ENCODE results near the gene ZNF438.
"Not testable (repeated sequence)": the region's sequence is repeated elsewhere in the genome, so short reads cannot be mapped to it uniquely, and the experiment has no call there.

Gene ZNF438, protein sequence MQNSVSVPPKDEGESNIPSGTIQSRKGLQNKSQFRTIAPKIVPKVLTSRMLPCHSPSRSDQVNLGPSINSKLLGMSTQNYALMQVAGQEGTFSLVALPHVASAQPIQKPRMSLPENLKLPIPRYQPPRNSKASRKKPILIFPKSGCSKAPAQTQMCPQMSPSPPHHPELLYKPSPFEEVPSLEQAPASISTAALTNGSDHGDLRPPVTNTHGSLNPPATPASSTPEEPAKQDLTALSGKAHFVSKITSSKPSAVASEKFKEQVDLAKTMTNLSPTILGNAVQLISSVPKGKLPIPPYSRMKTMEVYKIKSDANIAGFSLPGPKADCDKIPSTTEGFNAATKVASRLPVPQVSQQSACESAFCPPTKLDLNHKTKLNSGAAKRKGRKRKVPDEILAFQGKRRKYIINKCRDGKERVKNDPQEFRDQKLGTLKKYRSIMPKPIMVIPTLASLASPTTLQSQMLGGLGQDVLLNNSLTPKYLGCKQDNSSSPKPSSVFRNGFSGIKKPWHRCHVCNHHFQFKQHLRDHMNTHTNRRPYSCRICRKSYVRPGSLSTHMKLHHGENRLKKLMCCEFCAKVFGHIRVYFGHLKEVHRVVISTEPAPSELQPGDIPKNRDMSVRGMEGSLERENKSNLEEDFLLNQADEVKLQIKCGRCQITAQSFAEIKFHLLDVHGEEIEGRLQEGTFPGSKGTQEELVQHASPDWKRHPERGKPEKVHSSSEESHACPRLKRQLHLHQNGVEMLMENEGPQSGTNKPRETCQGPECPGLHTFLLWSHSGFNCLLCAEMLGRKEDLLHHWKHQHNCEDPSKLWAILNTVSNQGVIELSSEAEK

DNA sequence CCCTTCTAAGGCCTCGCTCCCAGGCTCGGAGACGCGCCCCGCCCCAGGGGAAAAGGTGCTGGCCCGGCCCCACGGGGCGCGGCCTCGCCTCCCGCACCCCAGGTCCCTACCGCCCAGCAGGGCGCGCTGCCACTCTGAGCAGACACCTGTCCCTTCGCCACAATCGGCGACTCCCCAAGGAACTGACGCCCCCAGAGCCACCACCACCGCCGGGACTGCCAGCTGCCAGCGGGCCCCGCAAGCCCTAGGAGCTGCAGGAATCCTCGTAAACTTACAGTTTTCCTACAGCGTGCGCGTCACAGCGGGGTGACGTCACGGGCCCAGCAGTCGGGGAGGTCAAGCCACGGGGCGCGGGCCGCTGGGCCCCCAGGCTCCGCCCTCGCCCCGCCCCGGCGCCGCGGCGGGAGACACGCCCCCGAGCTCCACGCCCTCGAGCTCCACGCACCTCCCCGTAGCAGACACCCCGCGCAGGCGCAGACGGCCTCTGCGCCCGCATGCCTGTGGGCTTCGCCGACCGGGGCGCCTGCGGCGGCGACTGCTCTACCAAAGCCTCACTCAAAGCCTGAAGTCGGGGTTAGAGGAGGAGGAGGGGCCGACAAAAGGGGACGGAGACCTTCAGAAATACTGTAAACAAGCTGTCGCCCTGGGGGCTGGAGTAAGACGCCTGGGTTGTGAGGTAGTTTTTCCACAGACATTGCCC lies at the start of gene ZNF438:
TSS of gene ZNF438 (minus strand) at position 308 of the 700 bp plus-strand sequence. CDS start 154,831 bp downstream, outside the sequence.
- peak; percentile 82 for DNase-seq

DNA sequence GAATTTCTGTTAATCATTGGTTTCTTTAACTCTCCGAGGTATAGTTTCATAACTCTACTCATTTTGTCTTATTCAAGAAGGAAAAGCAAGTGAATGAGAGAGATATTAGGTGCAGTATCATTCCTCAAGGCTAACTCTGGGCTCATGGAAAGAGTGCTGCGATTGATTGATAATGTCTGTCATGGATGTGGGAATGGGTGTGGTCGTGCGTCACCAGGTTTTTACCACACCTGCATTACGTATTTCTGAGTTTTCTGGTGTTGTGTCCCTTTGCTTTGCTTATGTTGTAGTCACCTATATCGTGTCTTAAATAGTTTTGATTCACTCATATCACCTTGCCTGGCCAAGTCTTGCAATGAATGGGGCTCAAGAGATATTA lies 44.9 kb upstream of the ZNF438 start:
- DNase-seq, result no peak

DNA sequence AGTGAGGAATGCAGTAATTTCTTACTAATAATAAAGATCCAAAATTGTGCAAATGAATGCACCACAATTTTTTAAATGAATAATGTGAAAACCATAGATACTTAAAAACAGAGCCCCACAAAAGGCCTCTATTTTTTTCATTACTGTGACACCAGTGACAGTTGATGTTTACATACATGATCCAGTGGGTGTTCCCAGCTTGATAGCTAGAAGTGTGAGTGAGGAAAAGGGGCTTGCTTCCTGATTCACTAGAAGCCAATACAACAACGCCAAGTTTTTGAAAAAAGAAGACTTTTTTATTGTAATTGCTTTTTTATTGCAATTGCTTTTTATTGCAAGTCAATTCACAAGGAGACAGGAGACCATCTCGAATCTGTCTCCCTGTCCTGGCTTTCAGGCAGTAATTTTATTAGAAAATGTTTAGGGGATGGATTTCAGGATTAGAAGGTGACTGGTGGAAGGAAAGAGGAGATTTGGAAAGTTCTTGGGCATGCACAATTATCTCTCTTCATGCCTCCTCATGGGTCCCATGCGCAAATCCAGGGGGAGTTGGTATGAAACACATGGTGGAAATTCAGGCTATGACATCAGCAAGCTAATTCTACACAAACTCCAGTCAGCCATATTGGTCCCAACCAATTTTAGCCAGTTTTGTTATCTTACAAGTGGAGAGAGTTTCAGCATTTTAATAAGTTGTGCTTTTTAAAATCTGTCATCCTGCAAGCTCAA lies 44.4 kb upstream of the ZNF438 start:
- no peak for DNase-seq

DNA sequence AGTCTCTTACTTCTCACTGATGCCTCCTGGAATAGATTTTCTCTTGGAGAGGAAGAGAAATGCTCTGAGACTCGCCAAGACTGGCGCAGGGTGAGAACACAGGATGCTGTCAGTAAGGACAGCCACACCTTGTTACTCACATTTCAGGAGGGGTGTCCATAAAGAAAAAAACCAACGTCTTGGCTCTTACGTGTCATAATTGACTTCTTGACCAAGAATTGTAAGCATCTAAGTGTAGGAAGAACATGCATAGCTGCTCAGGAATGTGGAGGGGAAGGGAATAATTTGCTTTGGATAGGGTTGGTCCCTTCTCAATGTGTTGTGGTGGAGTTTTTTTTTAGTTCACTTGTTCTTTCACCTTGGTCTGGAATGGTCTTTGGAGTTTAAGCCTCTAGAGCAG lies 43.8 kb upstream of the ZNF438 start:
- DNase-seq, result no peak

DNA sequence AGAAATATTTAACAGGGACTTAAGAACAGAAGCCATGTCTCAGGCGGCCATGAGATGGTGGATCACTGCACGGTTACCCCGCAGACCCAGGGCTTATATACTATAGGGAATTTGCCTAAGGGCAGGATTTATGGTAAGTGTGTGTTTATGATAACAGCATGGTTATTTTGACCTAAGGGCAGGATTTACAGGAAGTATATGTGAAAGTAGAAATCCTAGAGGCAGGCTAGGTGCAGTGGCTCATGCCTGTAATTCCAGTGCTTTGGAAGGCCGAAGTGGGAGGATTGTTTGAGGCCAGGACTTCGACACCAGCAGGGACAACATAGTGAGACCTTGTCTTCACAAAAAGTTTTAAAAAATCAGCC lies 43.0 kb upstream of the ZNF438 start:
- DNase-seq, result no peak

DNA sequence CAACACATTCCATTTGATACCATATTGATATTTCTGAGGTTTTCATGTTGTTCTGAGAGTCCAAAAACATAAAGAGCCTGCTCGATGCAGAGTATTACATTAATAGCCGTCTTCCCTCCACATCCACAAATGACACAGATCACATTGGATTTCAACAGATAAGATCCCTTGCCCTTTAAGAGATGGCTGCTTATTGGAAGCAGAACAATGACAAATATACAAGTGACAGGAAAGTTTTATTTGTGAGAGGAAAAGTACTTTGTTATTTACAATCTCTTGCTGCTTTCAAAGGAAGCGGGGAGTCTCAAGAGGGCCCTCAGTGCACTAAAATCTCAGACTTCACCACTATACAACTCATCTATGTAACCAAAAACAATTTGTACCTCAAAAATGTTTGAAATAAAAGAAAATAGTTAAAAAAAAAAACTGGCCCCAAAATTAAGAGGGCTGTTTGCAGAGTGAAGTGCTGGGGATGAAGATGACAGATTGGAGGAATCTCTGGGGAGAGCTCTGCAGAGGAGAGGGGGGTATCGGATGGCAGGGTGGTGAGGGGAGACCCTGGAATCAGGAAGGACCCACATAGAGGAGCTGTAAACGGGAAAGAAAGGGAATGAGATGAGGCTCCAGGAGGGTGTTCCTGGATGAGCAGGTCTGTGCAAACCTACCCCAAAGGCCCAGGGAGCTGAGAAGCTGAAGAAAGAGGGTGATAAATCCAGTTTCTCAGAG lies 42.5 kb upstream of the ZNF438 start:
- no peak for DNase-seq

DNA sequence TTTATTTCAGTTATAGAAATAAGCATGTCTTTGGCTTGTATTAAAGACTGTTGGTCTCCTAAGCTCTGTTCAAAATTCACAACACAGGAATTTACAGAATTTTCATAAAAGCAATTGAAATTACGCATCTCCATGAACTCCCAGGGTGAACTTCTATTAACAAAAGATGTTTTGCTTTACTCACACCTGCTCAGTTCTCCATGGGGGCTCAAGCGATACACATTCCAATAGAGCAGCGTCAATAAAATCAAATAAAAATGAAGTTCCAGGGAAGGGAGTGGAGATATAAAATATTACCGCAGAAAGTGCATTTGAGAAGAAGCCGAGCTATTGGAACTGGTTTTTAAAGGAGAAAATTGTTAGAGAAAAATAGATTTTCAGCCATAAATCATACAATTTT lies 41.5 kb upstream of the ZNF438 start:
- DNase-seq, result no peak

DNA sequence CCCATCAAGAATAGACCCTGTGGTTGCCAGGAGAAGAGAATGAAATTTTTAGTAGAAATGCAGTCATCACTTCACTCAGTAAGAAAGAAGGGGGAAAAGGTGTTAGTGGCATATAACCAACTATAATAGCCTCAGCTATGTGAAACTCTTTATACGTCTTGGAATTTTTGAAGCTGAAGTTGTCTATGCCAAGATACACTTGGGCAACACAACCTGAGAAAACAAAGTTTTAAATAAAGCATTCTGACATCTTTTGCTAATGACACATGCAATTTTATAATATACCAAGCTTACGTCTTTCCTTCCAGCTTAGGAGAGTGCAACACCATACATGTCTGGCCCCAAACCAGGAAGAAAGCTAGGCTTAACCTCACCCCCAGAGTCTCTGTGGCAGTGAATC lies 40.8 kb upstream of the ZNF438 start:
- DNase-seq, result no peak

DNA sequence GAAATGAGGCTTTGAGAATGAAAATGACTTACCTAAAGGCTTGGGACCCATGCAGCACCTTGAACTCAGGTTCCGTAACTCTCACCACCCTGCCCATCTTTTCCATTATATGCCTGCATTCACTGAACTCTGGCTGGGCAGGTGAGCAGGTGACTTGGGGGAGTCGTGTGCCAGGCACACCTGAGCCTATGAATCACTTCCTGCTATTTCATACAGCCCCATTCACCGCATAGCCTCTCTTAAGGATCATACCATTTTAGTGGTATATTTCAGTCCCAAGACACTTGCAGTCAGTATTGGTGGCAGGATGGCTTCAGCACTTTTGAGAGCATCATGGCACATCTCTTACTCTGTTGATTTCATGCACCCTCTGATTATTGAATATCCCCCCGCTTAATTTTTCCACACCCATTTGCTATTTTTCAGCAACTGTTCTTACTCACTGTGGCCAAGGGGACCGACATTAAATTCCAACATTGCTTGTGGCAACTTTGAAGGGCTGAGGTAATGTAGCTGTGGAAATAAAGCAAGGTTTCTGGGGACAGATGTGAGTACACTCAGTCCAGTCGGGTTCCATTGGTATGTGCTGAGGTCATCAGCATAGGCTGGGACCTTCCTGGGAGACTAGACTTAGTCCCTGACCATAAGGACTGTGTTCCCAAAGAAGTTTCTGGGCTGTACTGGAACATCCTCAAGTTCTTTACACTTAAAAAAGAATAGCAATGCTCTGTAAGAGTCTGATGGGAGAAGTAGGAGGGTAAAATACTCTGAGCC lies 39.8 kb upstream of the ZNF438 start:
- no peak for DNase-seq

DNA sequence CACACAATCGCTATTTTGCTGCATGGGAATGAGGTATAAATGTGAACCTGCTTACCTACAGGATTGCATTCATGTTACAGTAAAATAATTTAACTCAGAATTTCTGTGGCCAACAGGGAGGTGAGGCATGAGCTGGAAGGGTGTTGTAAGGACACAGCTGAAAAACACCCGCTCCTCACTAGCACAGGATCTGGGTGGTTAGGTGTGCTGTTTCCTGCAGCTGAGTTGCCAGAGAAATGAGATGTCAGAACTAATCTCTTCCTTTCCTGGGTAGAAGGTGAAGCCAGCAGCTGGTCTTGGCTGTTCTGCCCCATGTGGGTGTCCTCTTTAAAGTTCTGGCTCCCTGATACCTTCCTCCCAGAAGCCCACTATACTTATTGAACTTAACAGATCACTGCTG lies 39.0 kb upstream of the ZNF438 start:
- no peak for DNase-seq

DNA sequence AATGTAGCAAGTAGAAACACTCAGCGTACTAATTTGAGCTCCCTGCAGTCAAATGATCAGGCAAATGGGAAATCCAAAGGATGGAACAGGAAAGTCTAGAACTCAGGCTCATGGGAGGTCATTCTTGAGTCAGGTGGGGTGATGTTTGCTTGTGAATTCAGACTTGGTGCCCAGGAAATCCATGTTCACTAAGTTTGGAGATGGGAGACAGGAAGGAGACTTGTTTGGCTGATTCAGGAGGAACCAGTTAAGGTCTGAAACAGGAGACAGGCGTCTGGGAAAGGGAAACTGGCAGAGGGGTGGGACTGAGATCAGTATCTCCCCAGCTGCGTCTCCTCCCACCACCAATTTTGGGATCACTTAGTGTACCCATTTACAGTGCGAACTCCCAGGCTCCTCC lies 38.4 kb upstream of the ZNF438 start:
- DNase-seq, result no peak

DNA sequence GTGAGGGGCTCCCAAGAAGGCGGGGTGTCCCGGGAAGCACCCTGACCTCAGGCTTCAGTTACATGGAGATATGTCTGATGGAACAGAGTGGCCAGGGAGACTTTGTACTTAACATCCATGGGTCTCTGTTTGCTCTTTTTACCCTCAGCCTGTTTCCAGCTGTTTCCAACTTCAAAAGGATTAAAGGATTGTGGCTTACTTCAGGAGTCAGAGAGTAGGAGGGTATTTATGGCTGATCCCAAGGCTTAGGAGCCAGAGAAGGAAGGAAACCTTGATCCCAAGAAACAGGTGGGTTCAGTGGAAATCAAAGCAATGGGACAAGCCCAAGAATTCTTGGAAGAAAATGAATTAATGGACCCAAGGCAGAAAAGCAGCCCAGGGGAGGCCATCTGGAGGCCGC lies 37.7 kb upstream of the ZNF438 start:
- DNase-seq, result no peak

DNA sequence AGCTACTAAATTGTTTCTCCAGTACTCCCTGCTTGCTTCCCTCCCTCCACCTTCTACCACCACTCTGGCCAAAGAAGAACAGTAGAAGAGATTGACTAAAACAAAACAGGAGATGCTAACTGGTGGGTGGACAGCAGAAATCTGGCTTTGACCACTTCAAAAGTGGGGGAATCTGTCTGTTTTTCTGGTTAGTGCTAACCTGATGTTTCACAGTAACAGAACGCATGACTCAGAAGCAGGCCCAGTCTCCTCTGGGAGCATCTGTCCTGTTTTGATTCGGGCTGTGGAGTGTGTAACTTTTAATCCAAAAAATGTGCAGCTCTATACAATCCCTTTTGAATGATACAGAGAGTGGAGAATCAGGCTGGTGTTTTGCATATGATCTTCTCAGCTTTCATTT lies 32.7 kb upstream of the ZNF438 start:
- no peak for DNase-seq

DNA sequence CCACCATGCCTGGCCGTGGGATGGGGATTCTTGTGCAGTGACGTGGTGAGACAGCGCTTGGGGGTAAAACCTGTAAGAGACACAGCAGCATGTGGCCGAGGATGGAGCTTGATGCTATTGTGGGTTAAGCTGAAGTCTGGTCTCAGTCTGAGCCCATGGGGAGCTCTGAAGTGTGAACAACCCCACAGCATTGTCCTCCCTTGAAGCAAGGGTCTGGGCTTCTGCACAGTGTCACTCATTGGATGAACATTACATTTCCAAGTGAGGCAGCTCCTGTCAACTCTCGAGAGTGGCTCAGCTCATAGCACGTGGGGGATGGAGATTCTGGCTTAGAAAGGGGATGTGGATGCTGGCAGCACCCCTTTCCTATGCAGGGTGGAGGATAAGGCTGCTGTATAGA lies 32.2 kb upstream of the ZNF438 start:
- DNase-seq, result no peak

DNA sequence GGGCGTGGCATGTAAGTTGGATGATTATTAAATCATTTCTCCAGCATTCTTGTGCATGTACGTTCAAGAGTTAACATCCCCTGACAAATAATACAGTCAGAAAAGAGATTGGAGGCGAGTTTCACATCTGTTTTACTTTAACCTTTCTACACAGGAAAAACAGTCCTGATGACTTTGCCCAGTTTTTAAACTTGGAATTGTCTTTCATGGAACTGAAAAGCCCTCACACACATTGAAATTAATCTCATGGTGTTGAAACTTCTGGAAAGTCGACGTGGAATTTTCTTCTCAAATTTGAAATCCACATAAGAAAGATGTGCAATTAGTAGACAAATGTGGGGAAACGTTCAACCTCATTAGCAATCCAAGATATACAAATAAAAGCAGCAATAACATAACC lies 31.2 kb upstream of the ZNF438 start:
- no peak for DNase-seq

DNA sequence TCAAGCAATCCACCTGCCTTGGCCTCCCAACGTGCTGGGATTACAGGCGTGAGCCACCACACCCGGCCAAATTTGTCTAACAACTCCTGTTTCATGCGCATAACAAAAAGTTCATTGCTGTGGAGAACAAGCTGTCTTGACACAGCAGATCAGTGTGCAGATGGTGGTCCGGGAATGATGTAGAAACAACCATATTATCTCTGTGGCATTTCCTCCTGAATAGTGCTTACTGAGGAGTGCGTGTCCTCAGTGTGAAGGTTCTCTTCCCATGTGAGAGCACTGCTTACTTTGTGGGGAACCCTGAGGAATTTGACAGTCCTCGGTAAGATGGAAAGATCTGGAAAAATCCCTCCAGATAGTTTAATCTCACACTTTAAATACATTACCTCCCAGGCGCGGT lies 30.3 kb upstream of the ZNF438 start:
- DNase-seq, result no peak

DNA sequence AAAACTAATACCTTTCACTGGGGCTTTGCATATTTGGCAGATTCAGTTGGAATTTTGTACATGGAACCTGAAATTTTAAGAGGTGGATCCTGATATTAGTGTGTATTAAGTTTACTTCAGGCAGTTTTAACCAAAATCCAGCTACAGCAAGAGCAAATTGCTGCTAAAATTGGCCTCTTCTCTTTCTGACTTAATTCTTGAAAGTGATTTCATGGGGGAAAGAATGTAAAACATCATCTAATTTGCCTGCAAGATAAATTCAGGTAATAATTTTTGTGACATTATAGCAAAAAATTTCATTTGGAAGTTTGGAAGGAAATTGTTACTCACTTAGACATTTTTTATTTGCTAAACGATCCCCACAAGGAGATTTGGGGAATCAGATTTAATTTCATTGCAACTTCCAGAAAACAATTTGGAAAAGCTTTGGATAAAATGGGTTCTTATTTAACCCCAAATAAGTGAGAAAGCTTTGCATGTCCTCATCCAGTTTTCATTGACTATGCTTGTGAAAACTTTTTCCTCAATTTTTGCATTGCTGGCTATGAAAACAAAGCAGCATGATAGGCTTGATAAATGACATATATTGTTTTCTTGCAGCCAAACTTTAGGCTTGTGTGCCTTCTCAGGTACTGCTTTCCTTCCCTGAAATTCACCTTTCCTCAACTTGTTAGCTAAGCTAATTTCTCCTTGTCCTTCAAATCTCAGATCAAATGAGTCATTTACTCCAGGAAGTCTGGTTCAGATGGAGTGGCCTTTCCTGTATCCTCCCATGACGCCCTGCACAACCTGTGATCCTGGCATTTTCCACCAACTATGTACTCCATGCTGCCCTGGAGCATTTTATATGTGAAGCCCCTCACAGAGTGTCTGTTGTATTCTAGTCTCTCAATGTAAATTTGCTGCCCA lies 27.4 kb upstream of the ZNF438 start:
- DNase-seq, result no peak

DNA sequence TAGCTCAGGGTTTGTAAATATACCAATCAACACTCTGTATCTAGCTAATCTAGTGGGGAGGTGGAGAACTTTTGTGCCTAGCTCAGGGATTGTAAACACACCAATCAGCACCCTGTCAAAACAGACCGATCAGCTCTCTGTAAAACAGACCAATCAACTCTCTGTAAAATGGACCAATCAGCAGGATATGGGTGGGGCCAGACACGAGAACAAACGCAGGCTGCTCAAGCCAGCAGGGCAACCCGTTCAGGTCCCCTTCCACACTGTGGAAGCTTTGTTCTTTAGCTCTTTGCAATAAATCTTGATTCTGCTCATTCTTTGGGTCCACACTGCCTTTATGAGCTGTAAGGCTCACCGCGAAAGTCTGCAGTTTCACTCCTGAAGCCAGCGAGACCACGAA lies 25.0 kb upstream of the ZNF438 start:
- DNase-seq, result not testable (repeated sequence)

DNA sequence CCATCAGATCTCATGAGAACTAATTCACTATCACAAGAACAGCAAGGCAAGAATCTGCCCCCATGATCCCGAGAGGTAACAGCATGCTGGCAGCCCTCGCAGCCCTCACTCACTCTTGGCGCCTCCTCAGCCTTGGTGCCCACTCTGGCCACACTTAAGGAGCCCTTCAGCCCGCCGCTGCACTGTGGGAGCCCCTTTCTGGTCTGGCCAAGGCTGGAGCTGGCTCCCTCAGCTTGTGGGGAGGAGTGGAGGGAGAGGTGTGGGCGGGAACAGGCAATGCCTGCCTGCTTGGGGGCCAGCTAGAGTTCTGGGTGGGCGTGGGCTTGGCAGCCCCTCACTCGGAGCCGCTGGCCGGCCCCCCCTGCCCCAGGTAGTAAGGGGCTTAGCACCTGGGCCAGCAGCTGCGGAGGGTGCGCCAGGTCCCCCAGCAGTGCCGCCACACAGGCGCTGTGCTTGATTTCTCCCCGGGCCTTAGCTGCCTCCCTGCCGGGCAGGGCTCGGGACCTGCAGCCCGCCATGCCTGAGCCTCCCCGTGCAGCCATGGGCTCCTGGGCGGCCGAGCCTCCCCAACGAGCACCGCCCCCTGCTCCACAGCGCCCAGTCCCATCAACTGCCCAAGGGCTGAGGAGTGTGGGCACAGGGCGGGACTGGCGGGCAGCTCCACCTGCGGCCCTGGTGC lies 24.0 kb upstream of the ZNF438 start:
- DNase-seq, result no peak

DNA sequence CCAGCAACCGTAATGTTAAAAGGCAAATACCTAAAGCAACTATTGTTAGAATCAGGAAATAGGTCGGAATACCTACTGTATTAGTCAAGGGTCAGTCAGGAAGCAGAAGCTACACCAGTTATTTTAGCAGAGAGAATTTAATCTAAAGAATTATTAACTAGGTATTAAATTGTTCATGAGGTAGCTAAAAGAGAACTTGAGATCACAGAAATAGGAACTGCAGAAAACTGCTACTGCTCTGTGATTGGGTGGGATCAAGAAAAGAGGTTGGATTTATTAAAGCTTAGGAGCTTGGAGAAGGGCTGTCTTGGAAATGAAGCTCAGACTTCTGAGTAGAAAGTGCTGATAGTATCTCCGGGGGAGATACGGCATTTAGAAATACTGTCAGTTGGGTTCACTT lies 20.0 kb upstream of the ZNF438 start:
- DNase-seq, result no peak
